Stimulated activated CD8-positive, alpha-beta memory T cell treated with anti-CD3 and anti-CD28 coated beads, Interleukin-15, amount 100 ng/mL, for 48 hours (primary cell): Measurements from ENCODE around the gene CTRB1.
"Not testable (repeated sequence)": the region's sequence is repeated elsewhere in the genome, so short reads cannot be mapped to it uniquely, and the experiment has no call there.

Experiments used
- DNase-seq, 2 donors: peaks; one replicate each; pipeline ENCODE4 v3.0.0-alpha.2; 2020; ENCODE audit warnings: low read depth in 2 of 2

CTRB1 gene

DNA sequence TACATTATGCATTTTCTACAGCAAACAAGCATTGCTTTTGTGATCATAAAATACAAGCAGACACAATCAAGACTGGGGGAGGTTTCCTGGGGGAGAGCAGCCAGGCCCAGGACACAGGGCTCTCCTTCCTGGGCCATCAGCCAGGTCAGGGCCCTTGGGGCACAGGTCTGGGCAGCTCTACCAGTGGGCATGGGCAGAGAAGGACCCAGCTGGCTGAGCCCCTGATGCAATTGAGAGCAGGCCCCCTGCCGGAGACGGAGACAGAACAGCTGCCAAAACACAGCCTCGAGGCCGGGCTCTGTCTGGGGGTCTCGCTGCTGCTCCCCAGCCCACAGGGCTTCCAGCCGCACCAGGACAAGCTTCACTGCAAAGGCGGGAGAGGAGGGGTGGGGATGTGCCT lies 21.8 kb downstream of the CTRB1 start:
- not testable (repeated sequence) for DNase-seq

DNA sequence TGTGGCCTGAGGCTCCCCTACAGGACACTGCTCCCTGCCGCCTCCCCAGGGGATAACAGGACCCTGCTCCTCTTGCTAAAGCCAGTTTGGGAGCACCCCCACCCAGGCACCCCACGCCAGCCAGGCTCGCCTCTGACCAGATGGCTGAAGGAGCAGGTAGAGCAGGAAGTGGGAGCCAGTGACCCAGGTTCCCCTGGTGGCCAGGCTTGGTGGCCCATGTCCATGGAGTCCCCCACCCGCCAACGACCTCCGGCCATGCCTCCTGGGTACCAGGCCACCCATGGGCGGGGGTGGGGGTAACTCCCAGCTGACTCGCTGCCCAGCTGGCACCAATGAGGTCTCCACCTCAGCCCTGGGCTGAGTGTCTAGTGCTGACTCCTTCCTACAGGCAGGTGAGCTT lies 22.6 kb downstream of the CTRB1 start:
- no peak for DNase-seq

- DNase-seq = no peak
Measured at GRCh38 chr16:75241955-75242354, 23.2 kb downstream of the CTRB1 start.

GRCh38 chr16:75242436-75243078 lies 23.8 kb downstream of the CTRB1 start:
- DNase-seq = not testable (repeated sequence)

- no peak for DNase-seq
Measured at GRCh38 chr16:75243667-75244224, 25.0 kb downstream of the CTRB1 start.

- DNase-seq = no peak
Measured at GRCh38 chr16:75244225-75244809, 25.5 kb downstream of the CTRB1 start.

- no peak for DNase-seq
Measured at GRCh38 chr16:75244844-75245758, 26.3 kb downstream of the CTRB1 start.

DNA sequence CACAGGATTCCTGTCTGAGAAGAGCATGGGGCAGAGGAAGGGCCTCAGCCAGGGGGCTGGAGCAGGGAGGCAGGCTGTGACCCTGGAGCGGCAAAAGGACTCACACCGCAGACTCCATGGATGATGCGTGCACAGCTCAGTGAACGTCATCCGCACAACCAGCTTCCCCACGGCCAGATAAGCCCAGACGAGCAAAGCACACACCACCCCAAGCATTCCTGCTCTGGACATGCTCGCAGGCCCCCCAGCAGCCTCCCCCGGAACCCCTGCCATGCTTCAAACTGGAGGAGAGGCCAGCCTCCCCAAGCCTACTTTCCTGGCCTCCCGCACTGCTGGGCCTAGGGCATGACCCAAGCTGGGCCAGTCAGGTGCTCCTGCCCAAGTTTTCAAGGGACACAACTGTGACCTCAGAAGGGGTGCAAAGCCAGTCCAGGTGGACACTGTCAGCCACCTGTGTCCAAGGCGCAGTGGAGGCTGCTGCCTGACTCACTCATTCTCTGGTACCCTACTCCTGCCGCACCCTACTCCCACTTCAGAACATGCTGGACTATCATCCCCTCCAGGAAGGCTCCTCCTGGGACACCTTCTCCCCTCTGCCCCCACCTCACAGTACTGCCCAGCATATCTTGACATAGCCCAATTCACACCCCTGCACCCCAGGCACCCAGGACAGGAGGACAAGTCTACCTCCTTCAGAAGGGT lies 27.9 kb downstream of the CTRB1 start:
- no peak for DNase-seq

GRCh38 chr16:75247249-75247648 lies 28.5 kb downstream of the CTRB1 start:
- no peak for DNase-seq

GRCh38 chr16:75248142-75248535 lies 29.4 kb downstream of the CTRB1 start:
- DNase-seq = no peak

GRCh38 chr16:75248536-75249380 lies 30.0 kb downstream of the CTRB1 start:
- no peak for DNase-seq

DNA sequence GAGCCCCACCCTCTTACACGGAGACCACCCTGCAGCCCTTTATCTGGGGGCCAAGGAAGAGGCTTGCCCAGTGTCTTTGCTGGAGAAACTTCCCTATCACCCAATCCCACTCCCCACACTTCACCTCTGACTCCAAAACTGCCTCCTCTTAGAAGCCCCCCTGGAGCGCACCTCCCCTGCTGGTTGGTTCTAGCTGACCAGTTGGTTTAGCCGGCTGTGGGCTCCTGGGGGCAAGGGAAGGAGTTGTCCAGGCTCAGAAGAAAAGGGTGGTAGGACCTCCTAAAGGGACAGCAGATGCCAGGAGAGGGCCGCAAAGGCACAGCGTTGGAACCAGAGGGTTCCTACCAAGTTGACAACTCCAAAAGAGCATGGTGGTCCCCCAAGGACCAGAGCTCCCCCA lies 30.7 kb downstream of the CTRB1 start:
- no peak for DNase-seq

GRCh38 chr16:75250089-75250808 lies 31.5 kb downstream of the CTRB1 start:
- no peak for DNase-seq

GRCh38 chr16:75250809-75251279 lies 32.1 kb downstream of the CTRB1 start:
- DNase-seq = no peak

DNA sequence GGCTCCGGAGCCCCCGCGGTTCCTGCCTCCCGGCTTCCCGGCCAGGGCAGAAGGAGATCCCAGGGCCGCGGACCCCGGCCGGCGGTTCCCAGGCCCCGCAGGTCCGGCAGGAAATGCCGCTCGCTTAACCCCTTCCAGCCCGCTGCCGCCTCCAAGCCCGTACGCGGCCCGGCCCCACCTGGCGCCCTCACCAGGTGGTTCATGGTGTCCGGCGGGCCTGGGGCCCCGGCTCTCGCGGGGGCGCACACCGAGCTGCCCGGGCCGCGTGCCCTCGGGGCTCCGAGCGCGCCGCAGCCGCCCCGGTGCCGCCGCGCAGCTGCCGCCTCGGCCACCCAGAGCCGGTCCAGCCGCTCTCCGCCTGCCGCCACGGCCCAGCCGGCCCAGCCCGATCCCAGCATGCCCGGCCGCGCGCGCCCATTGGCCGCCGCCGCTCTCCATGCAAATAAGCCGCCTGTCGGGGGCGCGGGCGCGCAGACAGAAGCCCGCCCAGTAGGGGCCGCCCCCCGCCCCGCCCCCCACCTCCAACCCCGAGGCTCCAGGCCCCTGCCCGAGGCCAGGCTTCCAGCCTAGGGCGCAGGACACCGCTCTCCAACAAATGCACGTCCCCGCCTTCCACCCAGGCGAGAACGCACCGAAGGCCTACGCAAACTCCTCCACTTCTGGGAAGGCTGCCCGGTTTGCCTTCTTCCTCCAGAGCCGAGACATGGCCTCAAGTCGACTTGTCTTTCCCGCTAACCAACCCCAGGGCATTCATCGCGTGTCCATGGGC lies 32.7 kb downstream of the CTRB1 start, which contains the start of gene BCAR1:
TSS of gene BCAR1 (minus strand) at position 345 of the 769 bp plus-strand sequence. CDS start at position 203, 142 bp downstream.
- no peak for DNase-seq

- DNase-seq = no peak
Measured at GRCh38 chr16:75252049-75252864, 33.5 kb downstream of the CTRB1 start.

- no peak for DNase-seq
Measured at GRCh38 chr16:75252946-75253911, 34.4 kb downstream of the CTRB1 start.
